ENCODE measurements around the gene SUPT4H1.

SUPT4H1 gene

DNA sequence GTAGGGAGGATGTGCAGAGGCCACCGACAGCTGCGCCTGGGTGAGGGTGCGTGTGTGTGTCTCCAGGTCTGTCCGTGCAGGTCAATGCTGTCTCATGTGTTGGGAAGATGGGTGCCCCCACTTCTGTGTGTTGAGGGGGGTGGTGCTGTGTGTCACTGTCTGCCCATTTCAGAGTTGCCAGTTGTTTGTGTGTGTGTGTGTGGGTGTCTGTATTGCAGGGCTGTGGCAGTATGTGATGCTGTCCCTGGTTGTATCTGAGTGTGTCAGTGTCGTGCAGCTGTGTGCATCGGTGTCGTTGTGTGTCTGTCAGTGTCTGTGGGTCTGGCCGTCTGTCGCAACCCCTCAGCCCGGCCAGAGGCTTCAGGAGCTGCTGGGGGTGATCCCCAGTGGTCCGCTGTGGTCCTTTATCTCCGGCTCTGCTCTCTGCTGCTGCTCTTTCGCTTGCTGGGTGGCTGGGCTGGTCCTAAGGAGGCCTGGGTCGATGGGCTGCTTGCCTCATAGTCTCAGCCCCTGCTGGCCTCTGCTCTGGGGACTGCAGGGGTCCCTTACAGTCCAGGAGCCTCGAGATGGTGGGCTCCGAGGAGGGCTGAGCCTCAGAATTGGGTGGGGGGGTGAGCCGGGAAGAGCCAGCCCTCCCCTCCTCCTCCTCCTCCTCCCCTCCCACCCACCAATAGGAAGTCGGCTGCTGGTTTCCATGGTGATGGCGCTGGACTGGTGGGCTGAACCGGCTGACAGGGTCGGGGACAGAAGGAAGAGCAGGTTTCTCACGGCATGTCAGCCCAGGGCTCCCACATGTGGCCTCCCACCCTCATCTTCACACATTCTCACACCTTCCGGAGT is 23.6 kb downstream of the SUPT4H1 start, which contains the start of gene TSPOAP1:
TSPOAP1 (minus strand) TSS at position 601 of the 840 bp plus-strand sequence. CDS start 875 bp downstream, outside the sequence.
- DNase-seq: peak; percentile 86 to 89

DNA sequence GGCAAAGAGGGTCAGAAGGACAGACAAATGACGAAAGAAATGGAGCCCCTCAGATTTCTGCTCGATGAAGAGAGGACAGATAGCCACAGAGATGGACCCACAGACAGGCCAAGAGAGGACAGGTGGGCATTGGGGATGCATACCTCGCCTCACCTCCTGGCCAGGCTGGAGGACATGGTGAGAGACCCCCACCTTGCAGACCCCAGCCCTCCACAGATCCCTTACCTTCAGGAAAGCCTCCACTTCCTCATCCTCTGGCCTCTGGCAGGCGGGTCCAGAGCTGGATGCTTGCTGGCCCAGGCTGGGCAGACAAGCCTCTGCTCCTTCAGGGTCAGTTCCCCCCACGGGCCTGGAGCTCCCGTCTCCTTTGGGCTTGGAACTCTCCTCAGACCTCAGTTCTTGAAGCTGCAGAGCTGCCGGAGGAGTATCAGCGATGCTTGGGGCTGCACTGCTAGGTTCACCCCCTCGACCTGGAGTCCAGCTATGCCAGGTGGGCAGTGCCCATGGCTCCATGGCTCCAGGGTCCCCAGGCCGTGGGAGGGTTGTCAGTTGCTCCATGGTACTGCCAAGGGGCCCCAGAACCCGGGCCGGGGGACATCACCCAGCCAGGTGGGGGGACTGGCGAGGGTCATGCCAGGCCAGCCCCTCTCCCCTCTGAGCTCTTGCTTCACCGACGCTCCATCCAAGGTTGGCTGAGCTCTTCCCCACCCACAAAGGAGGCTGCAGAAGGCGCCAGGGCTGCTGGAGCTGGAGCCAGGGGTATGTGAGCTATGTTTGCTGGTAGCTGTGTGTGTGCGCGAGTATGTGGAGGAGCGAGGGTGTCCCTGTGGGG is 24.4 kb downstream of the SUPT4H1 start:
- DNase-seq: no peak

DNA sequence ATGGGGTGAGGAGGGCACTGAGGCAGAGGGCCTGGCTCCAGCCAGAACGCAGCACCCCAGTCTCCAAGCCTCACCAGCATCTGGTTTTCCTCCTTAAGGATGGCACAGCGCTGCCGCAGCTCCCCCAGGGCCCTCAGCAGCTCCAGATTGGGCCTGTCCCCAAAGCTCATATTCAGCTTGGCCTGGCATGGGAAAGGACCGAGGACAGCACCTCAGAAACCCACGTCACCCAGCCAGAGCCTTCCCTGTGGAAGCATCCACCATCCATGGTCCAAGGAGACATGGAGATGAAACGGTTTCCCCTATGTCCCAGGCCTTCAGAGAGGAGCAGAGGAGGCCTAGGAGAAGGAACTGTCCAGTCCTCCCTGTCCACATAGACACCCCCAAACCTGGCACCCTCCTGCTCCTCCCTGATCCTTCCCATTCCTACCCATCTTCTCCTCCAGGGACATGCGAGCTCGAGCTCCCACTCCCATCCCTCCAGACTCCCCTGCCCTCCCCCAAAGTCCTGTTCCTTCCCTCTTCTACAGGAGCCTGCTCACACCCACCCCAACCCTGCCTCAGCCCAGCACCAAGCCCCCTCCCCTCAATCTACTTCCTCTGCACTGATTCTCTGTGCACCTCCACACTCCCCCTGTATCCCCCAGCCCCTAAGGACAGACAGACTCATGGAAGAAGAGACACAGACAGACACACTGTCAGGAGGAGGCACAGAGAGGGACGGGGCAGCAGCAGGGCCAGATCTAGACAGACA is 25.2 kb downstream of the SUPT4H1 start:
- DNase-seq: no peak

DNA sequence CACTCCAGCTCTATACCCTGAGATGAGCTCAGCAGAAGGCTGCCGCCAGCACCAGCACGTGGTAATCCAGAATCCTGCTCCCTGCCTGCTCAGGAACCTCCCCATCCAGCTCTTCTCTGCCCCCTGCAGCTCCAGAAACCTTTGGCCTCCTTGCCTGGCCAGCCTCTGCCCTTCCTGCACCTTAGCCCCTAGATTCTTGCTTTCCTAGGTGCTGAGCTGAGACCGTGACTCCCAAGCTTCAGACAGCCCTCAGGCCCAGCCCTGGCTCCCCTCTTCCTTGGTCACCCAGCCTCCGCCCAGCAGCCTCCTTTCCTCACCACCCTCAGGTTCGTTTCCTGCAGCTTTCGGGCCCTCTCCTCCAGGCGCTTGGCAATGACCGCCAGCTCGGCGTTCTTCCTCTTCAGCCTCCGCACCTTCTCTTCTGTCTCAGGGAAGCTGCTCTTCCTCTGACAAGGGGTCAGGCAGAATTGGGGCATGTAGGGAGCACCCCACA is 26.0 kb downstream of the SUPT4H1 start:
- DNase-seq: no peak

DNA sequence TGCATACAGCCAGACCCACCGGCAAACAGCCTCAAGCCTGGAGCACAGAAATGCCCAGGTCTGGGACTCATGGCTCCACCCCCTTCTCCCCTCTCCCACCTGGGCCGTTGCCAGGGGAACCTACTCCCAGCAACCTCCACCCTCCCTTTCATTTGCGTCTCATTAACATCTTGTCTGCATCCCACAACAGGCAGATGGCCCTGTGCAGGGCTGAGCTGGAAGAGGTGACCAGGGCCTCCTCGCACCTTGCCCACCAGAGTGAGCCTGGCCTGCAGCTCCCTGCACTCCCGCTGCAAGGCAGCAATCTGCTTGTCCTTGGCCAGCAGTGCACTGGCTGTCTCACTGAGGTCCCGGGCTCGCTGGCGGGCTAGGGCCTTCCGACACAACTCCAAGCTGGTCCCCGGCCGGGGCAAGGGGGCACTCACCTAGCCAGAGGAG is 26.7 kb downstream of the SUPT4H1 start:
- DNase-seq: no peak

DNA sequence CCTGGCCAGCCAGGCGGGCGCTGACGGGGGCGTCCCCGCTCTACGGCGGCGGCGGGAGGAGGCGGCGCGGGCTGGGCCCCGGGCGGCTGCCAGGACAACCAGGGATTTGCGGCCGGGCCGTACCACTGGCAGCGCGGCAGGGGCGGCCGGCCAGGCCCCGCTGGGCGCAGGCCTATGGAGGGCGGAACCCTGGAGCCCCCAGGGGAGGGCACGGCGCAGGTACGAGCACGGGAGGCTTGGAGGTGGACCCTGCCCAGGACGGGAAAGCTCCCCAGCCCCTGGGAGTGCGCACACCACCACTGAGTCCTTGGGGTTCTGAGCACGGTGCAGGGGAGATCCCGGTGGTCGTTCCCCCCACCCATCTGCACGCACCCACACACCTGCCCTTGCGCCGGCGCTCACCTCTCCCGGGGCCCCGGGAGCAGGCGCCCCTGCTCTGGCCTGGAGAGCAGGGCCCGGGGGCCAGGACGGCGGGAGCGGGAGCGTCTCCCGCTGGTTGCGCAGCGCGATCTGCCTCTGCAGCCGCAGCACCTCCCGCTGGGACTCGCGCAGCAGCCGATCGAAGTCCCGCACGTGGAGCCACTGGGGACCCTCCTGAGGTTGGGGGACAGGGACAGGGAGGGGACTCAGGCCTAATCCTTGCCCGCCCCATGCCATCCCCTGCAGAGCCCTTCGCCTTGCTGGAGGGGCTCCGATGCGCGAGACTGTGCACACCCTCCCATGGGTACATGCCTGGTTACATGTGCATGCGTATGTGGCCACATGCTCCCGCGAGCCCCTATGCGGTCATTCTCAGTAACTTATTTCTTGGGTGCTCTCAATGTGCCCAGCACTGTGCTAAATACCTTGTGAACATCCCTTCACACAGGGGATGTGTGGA is 27.4 kb downstream of the SUPT4H1 start:
- no peak for DNase-seq

DNA sequence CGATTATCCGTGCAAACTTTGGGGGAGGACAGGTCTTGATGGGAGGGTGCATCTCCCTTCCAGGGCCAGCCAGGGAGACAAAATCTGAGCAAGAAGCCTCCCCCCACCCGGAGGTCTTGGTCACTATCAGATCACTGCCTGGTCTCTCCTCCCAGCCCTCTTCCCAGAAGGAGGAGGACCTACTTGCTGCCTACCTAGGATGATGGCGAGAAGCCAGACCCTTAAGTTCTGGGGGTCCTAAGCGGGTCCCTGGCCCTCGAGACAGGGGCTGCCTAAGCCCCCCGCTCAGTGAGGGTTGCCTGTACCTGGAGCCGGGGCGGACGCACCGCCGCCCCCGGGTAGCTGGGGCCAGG is 28.0 kb downstream of the SUPT4H1 start:
- no peak for DNase-seq

DNA sequence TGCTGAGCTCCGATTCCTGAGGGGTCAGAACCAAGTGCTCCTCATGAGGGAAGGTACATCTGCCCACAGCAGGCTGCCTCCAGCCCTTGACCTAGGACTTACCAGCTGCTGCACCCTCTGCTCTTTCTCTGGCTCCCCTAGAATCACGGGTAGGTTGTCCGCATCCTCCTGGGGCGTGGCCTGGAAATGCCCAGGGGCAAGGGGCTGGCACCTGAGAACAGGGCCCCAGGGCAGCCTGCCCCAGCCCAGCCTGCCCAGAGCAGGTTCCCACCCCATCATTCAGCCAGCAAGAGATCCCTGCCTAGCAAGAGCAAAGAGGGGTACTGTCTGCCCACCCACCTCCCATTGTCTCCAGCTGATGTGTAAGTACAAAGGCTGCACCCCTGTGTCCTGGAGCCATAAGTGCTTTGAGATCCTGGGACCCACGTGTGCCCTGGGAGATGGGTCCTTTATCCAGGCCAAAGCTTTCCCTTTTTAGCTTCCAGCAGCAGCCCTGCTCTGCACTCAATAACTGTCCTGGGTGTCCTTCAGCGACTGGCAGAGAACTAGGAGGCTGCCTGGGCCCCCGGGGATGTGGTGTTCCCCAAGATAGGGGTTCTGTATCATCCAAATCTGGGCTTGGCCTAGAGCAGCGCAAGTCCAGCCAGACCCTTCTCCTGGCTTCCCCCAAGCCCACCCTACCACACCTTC is 28.5 kb downstream of the SUPT4H1 start:
- DNase-seq: no peak

DNA sequence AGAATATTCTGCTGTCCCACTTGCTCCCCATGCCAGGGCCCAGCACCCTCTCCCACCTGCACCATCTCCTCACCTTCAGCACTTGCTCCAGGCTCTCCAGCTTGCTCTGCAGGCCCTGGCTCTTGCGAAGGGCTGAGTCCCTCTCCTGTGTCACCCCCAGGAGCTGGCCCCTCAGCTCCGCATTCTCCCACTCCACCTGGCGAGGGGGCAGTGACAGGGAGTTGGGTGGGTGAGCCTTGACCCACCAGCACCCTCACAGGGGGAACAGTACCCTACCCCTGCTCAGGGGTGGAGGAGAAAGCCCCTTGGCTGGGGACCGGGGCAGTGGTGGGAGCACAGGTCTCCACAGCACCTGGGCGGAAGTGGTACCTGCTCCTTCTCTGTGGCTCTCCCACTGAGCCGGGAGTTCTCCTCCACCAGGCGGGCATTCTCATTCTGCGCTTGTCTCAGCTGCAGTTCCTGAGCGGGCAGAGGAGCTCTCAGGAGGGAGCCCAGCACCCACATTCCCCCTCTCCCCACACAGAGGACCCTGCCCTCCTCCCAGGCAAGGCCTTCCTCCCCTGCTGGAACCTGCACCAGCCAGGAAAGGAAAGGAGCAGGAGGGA is 29.3 kb downstream of the SUPT4H1 start:
- DNase-seq: no peak

DNA sequence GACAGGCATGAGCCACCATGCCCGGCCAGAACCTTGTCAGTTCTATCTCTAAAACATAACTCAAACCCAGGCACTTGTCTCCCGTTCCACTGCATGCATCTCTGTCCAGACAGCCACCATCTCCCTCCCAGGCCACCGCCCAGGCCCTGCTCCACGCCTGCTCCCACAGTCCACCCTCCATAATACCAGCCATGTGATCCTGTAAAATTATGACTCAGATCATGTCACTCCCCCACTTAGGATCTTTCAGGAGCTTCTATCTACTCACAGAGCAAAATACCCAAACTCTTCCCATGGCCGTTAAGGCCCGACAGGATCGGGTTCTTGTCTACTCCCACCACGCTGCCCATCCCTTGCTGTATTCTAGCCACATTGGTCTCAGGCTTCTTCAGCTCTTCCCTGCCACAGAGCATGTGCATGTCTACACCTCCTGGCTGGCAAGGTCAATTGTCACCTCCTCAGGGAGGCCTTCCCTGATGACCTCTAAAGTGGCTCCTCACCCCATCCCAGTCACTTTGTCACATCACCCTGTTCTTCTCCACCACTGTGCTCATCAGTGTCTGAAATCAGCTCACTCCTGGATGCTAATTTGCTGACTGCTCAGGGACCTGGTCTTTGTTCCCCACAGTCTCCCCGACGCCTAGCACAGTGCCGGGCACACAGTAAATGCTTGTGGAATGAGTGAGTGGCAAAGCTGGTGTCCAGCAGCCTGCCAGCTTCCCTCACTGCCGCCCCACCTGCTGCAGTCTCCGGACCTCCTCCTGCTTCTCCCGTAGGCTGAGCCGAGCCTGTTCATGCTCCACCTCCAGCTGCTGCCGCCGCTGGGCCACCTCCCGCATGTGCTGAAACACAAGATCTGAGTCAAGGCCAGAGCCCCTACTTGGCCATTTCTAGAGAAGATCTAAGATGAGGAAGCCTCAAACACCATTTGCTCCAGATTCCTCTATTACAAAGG is 30.2 kb downstream of the SUPT4H1 start:
- DNase-seq: no peak

DNA sequence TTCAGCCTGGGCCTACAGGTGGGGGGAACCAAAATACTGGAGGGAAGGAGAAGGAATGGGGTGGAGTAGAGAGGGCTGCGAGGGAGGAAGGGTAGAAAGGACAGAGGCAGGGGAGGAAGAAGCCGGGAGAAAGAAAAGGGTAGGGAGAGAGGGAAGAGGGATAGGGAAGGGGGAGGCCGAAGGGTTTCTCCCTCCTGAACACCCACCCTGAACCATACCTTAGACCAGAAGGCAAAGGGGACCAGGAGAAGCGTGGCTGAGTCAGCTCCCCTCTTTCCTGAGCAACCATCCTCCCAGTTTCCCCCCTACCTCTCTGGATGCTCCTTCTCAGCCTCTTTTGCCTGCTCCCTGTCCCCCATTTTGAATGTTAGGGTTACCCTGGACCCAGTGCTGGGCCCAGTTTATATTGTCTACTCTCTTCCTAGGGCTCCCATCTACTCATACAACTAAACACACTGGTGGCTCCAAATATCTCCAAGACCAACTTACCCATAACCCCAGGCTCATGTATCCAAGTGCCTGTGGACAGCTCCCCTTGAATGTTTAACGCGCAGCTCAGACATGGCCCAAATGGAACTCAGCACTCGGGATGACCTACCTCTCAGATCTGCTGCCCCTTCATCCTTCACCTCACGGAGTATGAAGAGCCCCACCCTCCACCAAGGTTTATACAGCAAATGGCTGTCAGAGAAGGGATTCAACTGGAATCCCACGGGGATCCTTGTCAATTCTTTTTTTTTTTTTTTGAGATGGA is 31.3 kb downstream of the SUPT4H1 start:
- DNase-seq: no peak

DNA sequence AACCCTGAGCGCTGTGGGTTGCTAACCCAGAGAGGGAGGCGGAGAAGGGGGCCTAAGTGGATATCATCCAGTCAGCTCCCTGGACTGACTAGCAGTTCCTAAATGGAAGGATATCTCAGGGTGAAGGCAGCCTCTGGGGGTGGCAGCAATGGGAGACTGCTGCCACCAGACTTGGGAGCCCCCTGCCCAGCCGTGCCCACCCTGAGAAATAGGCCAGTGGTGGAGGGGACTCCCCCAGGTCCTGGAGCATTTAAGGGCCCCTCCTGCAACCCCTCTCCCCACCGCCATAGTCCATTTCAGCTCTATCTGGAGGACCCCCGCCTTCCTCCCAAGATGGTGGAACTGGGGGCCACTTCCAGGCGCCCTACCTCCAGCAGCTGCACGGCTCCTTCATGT is 31.8 kb downstream of the SUPT4H1 start:
- DNase-seq: no peak

DNA sequence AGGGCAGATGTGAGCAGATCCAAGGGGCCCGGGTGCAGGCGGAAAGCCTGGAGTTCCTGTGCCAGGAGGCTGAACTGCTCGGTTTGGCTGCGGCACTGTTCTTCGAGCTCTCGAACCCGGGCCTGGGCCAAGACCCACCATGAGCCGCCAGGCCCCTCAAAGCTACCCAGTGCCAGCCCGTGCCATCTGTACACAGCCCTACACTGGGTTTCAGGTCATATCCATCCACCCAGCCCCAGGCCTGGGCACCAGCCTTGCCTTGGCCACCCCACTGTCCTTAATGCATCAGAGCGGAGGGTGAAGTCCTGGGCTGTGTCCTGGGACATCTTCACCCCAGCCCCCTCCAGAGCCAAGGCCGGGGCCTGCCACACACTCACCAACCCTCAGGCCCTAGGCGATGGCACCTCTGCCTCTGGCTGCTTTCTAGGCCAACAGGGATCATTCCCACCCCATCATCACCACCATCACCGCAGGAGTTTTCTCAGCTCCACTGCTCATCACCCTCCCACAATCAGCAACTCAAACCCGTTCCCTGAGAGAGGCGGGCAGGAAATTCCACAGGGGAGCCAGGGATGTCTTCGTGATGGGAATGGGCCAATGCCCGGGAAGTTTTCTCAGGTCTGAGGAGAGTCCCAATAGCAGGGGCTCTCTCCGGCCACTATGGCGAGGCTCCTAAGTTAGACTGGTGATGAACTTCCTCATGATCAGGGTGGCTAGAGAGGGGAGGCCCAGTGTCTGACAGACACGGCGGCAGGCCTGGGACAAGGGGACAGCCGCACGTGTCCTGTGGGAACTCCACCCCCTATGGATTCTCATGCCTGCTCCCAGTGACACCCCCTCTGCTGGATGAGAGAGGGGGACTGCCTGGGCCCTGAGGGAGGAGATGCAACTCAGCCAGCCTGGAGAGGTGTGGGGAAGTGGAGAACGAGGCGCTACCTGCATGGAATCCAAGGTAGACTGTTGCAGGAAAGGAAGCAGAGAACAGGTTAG is 32.5 kb downstream of the SUPT4H1 start:
- DNase-seq: no peak

DNA sequence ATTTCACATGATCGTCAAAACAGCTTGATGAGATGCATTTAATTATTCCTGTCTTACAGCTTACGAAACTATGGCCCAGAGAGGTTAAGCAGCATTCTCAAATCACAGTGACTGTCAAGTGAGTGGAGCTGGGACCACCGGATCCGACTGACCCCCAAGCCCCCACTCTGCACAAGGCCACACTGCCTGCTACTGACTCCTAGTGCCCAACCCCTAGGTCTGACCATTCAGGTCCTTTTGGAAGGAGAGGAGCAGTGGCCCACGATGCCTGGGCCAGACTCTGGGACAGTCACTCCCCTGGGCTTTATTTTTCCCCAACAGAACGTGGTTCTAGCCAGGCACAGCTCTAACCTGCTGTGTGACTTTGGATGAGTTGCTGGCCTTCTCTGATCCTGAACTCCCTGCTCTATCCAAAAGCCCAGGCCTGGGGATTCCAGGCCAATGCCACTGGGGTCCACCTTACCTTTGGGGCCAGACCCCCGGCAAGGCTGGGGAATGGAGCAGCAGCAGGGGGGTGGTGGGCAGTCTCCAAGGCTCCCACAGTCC is 33.3 kb downstream of the SUPT4H1 start:
- DNase-seq: no peak

DNA sequence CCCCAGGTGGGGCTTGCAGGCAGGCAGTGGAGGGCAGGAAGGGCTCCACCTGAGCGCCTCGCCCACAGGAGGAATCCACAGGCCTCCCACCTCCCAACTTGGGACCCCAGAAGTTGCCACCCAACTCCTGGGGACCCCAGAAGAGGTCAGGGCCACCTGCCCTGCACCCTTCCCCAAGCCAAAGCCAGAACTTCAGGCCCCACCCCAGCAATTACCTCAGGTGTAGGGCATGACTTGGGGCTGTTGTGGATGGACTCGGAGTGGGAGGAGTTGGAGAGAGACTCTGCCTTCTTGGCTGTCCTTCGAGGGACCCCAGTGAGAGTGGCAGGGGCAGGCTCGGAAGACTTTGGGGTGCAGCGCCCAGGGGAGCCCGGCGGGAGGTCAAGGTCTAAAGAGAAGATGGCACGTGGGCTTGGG is 33.9 kb downstream of the SUPT4H1 start:
- DNase-seq: no peak

DNA sequence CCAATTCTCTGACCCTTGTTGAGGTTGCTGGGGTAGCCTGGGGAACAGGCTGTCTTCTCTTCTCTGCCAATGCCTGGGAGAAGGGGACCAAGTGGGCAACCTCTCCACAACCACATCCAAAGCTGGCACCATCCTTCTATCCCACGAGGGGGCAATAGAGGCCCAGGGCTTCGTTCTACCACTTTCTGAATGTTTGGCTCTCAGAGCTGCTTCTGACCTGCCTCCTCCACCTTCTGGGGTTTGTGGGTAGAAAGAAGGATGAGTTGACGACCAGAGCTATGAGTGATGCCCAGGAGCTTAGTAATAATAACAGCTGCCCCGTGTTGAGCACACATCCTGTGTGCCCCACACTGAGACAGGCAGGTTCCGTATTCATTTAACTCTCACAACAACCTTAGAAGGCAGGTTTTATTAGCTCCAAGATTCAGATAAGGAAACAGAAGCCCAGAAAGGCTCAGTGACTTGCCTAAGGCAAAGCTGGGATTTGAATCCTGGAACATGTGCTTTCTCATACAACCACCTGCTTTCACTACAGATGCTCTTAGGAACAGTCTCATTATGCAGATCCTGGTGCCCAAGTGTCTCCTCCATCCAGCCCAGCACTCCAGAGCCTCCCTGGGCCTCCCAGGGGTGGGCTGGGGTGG is 34.5 kb downstream of the SUPT4H1 start:
- DNase-seq: peak; percentile 49 to 77

All from stimulated activated CD4-positive, alpha-beta T cell treated with anti-CD3 and anti-CD28 coated beads, Interleukin-4, amount 100 ng/mL, for 4 hours (primary cell).